T-helper 1 cell treated with Interleukin-12 subunit alpha and Interleukin-12 subunit beta and Interleukin-4 antibody, amounts not matched to agents 30 ng/mL and 1 ng/mL, for 36 hours (primary cell): Measurements from ENCODE around the gene LRRC4B. TPM values are rescaled to one million over a fixed set of nuclear protein-coding genes. Genes with fewer than 3 reads are reported as not detected.
"Not testable (repeated sequence)": the region's sequence is repeated elsewhere in the genome, so short reads cannot be mapped to it uniquely, and the experiment has no call there.

Experiments
- intact Hi-C: fragments of 100-400 bp; cut with micrococcal nuclease; formaldehyde crosslinking; loops from one replicate; pipeline ENCODE4 v1.15.1; 2024
- total RNA-seq: library from RNA; stranded (reverse); gene quantifications from 2 replicates; pipeline ENCODE4 v1.2.3, GENCODE V29; 2022

LRRC4B gene
- total RNA-seq, 1 donor from 2014 or later: not detected

GRCh38 chr19:50531171-50531612 is 37.0 kb downstream of the LRRC4B start:
- intact Hi-C loops: no loop called here

- intact Hi-C loops: not testable (repeated sequence)
Observed at GRCh38 chr19:50528052-50528451, 40.2 kb downstream of the LRRC4B start.

- intact Hi-C loops: no loop called here
Observed at GRCh38 chr19:50522881-50523280, 45.4 kb downstream of the LRRC4B start.

GRCh38 chr19:50520822-50521465 is 47.3 kb downstream of the LRRC4B start:
- intact Hi-C loops: no loop called here

- intact Hi-C loops: no loop called here
Observed at GRCh38 chr19:50519006-50519575, 49.1 kb downstream of the LRRC4B start.

GRCh38 chr19:50518091-50519005 is 49.9 kb downstream of the LRRC4B start:
- intact Hi-C loops: no loop called here

GRCh38 chr19:50517704-50518075 is 50.5 kb downstream of the LRRC4B start:
- intact Hi-C loops: no loop called here

GRCh38 chr19:50516964-50517703 is 51.1 kb downstream of the LRRC4B start:
- intact Hi-C loops: no loop called here

GRCh38 chr19:50516456-50516855 is 51.8 kb downstream of the LRRC4B start:
- intact Hi-C loops: no loop called here

GRCh38 chr19:50515168-50515561 is 53.1 kb downstream of the LRRC4B start:
- intact Hi-C loops: no loop called here

- intact Hi-C loops: loop anchor here (5.0 kb wide), 1 partner anchor 872 kb away; the partner anchor contains the start of genes RRAS and SCAF1
Observed at GRCh38 chr19:50514346-50515167, 53.7 kb downstream of the LRRC4B start.

- intact Hi-C loops: loop anchor here (5.0 kb wide), 1 partner anchor 872 kb away; the partner anchor contains the start of genes RRAS and SCAF1
Observed at GRCh38 chr19:50513746-50514345, 54.4 kb downstream of the LRRC4B start, which contains the start of gene ASPDH. Gene ASPDH (minus strand): TSS chr19:50513913. CDS start chr19:50513823, 90 bp downstream.

GRCh38 chr19:50512999-50513745 is 55.1 kb downstream of the LRRC4B start:
- intact Hi-C loops: loop anchor here (5.0 kb wide), 1 partner anchor 871 kb away; the partner anchor contains the start of genes RRAS and SCAF1

- intact Hi-C loops: loop anchor here (5.0 kb wide), 1 partner anchor 870 kb away; the partner anchor contains the start of genes RRAS and SCAF1
Observed at GRCh38 chr19:50512112-50512998, 55.9 kb downstream of the LRRC4B start.

- intact Hi-C loops: loop anchor here (1.0 to 5.0 kb wide), 12 partner anchors 35 to 869 kb away; partner anchors contain the start of genes EMC10, GARIN5A, KCNC3 and NR1H2
Observed at GRCh38 chr19:50511069-50511822, 57.0 kb downstream of the LRRC4B start, which contains the start of gene JOSD2. Gene JOSD2 (minus strand): TSS chr19:50511191. CDS start chr19:50510431, 760 bp downstream.

GRCh38 chr19:50510700-50511068 is 57.6 kb downstream of the LRRC4B start:
- intact Hi-C loops: loop anchor here (1.0 to 5.0 kb wide), 12 partner anchors 34 to 868 kb away; partner anchors contain the start of genes EMC10, GARIN5A, KCNC3 and NR1H2
